Heart left ventricle (tissue), 16 donors: ENCODE results near the gene STON2. TPM values are rescaled to one million over a fixed set of nuclear protein-coding genes. Genes with fewer than 3 reads are reported as not detected.

Experiments
- ATAC-seq, 4 donors: fragments of 200-7000 bp; cut with Tn5 transposase; one replicate each; pipeline ENCODE4 v1.9.1; 2020 to 2022; ENCODE audit warnings: moderate library complexity in 4 of 4, mild to moderate bottlenecking in 3 of 4, moderate number of reproducible peaks in 1 of 4
- DNase-seq, 5 donors: peaks; one replicate each; pipeline ENCODE4 v3.0.0-alpha.2; 2020
- H3K27ac ChIP-seq, 12 donors: fragments of 200-600 bp; sonication (generic) in 4 of 12; one replicate each; pipeline versions ENCODE4 v1.5.0 to v1.8.0; 2016 to 2022; ENCODE audit warnings: mild to moderate bottlenecking in 2 of 12
- H3K27me3 ChIP-seq, 9 donors: fragments of 200-600 bp; sonication (generic) in 2 of 9; one replicate each; pipeline versions ENCODE4 v1.5.1 to v1.8.0; 2016 to 2022; ENCODE audit warnings: mild to moderate bottlenecking in 3 of 9
- H3K36me3 ChIP-seq, 9 donors: fragments of 200-600 bp; sonication (generic) in 2 of 9; one replicate each; pipeline versions ENCODE4 v1.5.0 to v1.8.0; 2018 to 2022; ENCODE audit warnings: mild to moderate bottlenecking in 2 of 9
- H3K4me1 ChIP-seq, 12 donors: fragments of 200-600 bp; sonication (generic) in 4 of 12; one replicate each; pipeline versions ENCODE4 v1.5.0 to v1.8.0; 2016 to 2022; ENCODE audit warnings: mild to moderate bottlenecking in 3 of 12
- H3K4me3 ChIP-seq, 12 donors: fragments of 200-600 bp; sonication (generic) in 4 of 12; one replicate each; pipeline versions ENCODE4 v1.5.0 to v1.8.0; 2017 to 2022; ENCODE audit warnings: mild to moderate bottlenecking in 9 of 12, moderate library complexity in 4 of 12
- H3K9me3 ChIP-seq, 12 donors: fragments of 200-600 bp; sonication (generic) in 4 of 12; one replicate each; pipeline versions ENCODE4 v1.5.0 to v1.8.0; 2016 to 2022; ENCODE audit warnings: mild to moderate bottlenecking in 1 of 12
- CTCF ChIP-seq, 12 donors: fragments of 200-600 bp; sonication (generic) in 4 of 12; IDR thresholded peaks; one replicate each; pipeline versions ENCODE4 v1.5.0 to v1.8.0; 2018 to 2022; ENCODE audit warnings: antibody characterized with exemption in 12 of 12, mild to moderate bottlenecking in 5 of 12
- POLR2A ChIP-seq, 2 donors: fragments of 450-650 bp; IDR thresholded peaks; one replicate each; pipeline ENCODE4 v1.6.1; 2017; ENCODE audit warnings: antibody characterized with exemption in 2 of 2, mild to moderate bottlenecking in 2 of 2, moderate library complexity in 2 of 2
- WGBS, 4 donors: extraction: QIAGEN DNeasy Blood & Tissue Kit in 2 of 4; methylation state at CpG; one replicate each; pipeline versions ENCODE4 v1.1.5 to v1.1.7; 2013 to 2018; 5-methylcytosine and 5-hydroxymethylcytosine counted together
- intact Hi-C, 10 donors: fragments of 100-400 bp; cut with DNase I; formaldehyde crosslinking; loops; one replicate each; pipeline versions ENCODE4 v1.11.1 to v1.14.2; 2022
- polyA plus RNA-seq, 2 donors: library from polyadenylated mRNA; stranded (reverse); fragments of 200-250 nt; gene quantifications; one replicate each; pipeline ENCODE4 v1.2.3, GENCODE V29; 2013
- total RNA-seq, 9 donors: library from RNA; depleted of rRNA in 2 of 9; stranded (reverse); fragments of >200 nt in 2 of 9; fragmentation: NEBNext Ultra II Directional in 3 of 9; extraction: Animal tissue kit (Norgen Biotek cat#: 25700) in 3 of 9; gene quantifications; one replicate each; pipeline versions ENCODE4 v1.1.0 to v1.2.4, GENCODE V29; 2016 to 2023
- donor health status: ischemic (EF 13 %, LVEDD 7.1; RV severe dilation, severe dysfunction).
- donor health status: healthy with polysubstance abuse.
- donor health status: DM: no; HTN: yes; CAD: no.
- donor health status: DM: no; HTN: no; CAD: no.
- donor health status: ischemic (EF 25% LVEDD 6.9; RV normal size, moderate dysfunction).
- donor health status: ischemic (EF 25% LVEDD 5.7; RV mildly dilated, moderate dysfunction).
- donor health status: healthy.
- donor health status: DM: yes; HTN: yes; CAD: no.
- donor health status: ischemic (EF 35%, LVEDD 5.7; RV mildly dilated, moderate dysfunction).
- donor health status: nonischemic (EF 11% LVEDD 7.7; RV severe dilation, severe dysfunction).
- donor health status: DM: yes; HTN: yes; CAD: no.
- donor health status: PGD.
- donor health status: ischemic (EF 29% LVEDD 5.4; RV normal size, mild dysfunction).
- donor health status: nonischemic (EF 23%, LVEDD 6.1; RV moderate dilation, normal function).

STON2 gene
- total and polyA plus RNA-seq, 11 donors: 0.28 to 27.5 (median 7.0) TPM

- H3K27me3 ChIP-seq: no peaks in the 10 kb centered on the region
- 0% methylated on average over 45 to 84 of the region's 84 CpGs for WGBS, 4 donors
- peak within 1 kb of the TSS; percentile 80 to 91 (median 86) for H3K4me3 ChIP-seq
- H3K36me3 ChIP-seq: peaks cover 0 to 11% (median 2%) of the 10 kb centered on the region in 9 donors
- TF ChIP-seq POLR2A (IDR thresholded peaks at IDR 0.05) (peak; percentile 88 to 95), CTCF (IDR thresholded peaks at IDR 0.05) (peak in 1 of 12 donors; percentile 4)
- ATAC-seq (peak; percentile 86 to 95 (median 90)), DNase-seq (peak; percentile 95 to 98 (median 97))
- intact Hi-C loops: loop anchor here in 2 of 10 donors (1.0 kb wide), 1 partner anchor 51 kb away; no protein-coding TSS in a partner anchor
- H3K27ac ChIP-seq: peak within 1 kb of the TSS; percentile 95 to 100 (median 98)
- no peaks in the 10 kb centered on the region for H3K9me3 ChIP-seq
- peaks cover 0 to 34% (median 25%) of the 10 kb centered on the region in 12 donors for H3K4me1 ChIP-seq
Measured at GRCh38 chr14:81220830-81221578, 179.1 kb downstream of the STON2 start, which contains the start of gene GTF2A1. TSS of gene GTF2A1 (minus strand) at chr14:81220959. CDS start at chr14:81220518, 441 bp downstream.

GRCh38 chr14:81220580-81220829 lies 179.6 kb downstream of the STON2 start:
- TF ChIP-seq CTCF (IDR thresholded peaks at IDR 0.05) (no peak), POLR2A (IDR thresholded peaks at IDR 0.05) (no peak)
- Histone ChIP-seq H3K4me3 (peak overlapping the region; percentile 80 to 91 (median 86)), H3K9me3 (no peaks in the 10 kb centered on the region), H3K27me3 (no peaks in the 10 kb centered on the region), H3K36me3 (peaks cover 0 to 16% (median 7%) of the 10 kb centered on the region in 9 donors), H3K27ac (peak overlapping the region; percentile 95 to 100 (median 98)), H3K4me1 (peaks cover 0 to 34% (median 25%) of the 10 kb centered on the region in 12 donors)
- intact Hi-C loops: no loop called here
- WGBS, 4 donors: 0 to 1% (median 0%) methylated on average over 13 of the region's 13 CpGs
- ATAC-seq: no peak
- no peak for DNase-seq

- intact Hi-C loops: loop anchor here in 2 of 10 donors (5.0 kb wide), 2 partner anchors 48 to 263 kb away; partner anchors contain the start of gene TSHR (in 1 of the 2)
- 0 to 1% (median 0%) methylated on average over 43 to 84 of the region's 84 CpGs for WGBS, 4 donors
- Histone ChIP-seq H3K27me3 (no peaks in the 10 kb centered on the region), H3K4me3 (peak overlapping the region; percentile 80 to 91 (median 86)), H3K9me3 (no peaks in the 10 kb centered on the region), H3K36me3 (peaks cover 0 to 21% (median 13%) of the 10 kb centered on the region in 9 donors), H3K4me1 (peaks cover 0 to 34% (median 25%) of the 10 kb centered on the region in 12 donors), H3K27ac (peak overlapping the region; percentile 95 to 100 (median 98))
- DNase-seq (peak in 4 of 5 donors; percentile 41 to 78 (median 45)), ATAC-seq (peak in 1 of 4 donors; percentile 5)
- no peak for TF ChIP-seq POLR2A (IDR thresholded peaks at IDR 0.05)
- TF ChIP-seq CTCF (IDR thresholded peaks at IDR 0.05): no peak
Measured at GRCh38 chr14:81219759-81220579, 180.2 kb downstream of the STON2 start.
